CD4-positive, alpha-beta T cell treated with Interleukin-21 for 1 hour (primary cell): Measurements from ENCODE around the gene CXCR3.
"Not testable (repeated sequence)": the region's sequence is repeated elsewhere in the genome, so short reads cannot be mapped to it uniquely, and the experiment has no call there.

Experiments used
- DNase-seq: peaks from one replicate; pipeline ENCODE4 v3.0.0-alpha.2; 2020

The CXCR3 gene

GRCh38 chrX:71636438-71637252, 18.3 kb upstream of the CXCR3 start:
- DNase-seq: no peak

DNA sequence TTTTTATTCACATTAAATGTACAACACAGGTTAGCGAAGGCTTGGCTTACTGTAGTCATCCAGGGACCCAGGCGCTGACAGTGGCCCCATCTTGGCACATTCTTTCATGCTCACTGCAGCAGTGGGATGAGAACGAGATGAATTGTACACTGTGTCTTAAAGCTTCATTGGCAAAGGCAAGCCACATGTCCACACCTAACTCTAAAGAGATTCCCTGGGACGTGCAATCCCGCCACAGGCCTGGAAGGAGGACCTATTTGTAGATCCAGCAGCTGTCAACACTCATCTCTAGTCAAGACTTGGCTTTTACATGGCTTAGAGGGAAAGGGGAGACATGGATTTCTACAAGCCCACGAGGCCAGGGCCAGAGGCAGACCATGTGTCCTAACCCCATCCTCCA, 16.1 kb upstream of the CXCR3 start:
- no peak for DNase-seq

GRCh38 chrX:71632923-71633657, 14.8 kb upstream of the CXCR3 start:
- no peak for DNase-seq

DNA sequence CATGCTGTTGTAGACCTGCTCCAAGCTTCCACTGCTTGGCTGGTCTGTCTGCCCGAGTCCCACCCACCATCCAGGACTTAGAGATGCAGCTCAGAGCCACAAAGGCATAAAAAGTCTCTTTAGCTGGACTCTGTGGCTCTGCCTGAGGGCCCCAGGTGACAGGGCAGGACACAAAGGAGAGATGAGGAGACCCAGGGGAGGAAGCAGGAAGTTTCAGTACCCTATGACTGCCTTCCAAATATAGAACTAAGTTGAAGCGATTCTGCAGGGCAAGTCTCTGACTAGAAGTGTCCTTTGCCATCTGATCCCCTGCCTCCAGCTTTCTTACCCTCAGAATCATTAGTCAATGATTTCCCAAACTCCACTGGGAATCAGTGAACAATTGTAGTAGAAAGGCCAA, 11.2 kb upstream of the CXCR3 start:
- DNase-seq: no peak

GRCh38 chrX:71627588-71628404, 9.5 kb upstream of the CXCR3 start:
- DNase-seq: no peak

- no peak for DNase-seq
These were observed 8.3 kb upstream of the CXCR3 start for GRCh38 chrX:71626576-71626975.

GRCh38 chrX:71625471-71625870, 7.2 kb upstream of the CXCR3 start:
- DNase-seq: no peak

DNA sequence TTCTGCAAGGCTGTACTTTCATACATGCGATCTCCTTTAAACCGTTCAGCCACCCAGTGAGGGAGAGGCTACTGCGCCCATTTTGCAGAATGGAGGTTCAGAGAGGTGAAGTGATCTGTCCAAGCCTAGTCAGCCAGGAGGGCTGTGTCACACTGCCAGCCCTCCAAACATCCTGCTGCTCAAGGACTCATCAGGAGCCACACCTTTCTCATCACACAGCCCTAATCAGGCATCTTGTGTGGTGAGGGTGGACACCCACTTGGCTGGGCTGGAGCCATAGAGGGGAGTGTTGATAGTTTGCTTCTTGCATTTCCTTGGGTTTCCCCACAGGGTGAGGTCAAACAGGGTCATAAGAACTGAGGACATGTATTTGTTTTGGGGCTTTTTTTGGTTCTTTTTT, 5.4 kb upstream of the CXCR3 start:
- peak; percentile 40 for DNase-seq

DNA sequence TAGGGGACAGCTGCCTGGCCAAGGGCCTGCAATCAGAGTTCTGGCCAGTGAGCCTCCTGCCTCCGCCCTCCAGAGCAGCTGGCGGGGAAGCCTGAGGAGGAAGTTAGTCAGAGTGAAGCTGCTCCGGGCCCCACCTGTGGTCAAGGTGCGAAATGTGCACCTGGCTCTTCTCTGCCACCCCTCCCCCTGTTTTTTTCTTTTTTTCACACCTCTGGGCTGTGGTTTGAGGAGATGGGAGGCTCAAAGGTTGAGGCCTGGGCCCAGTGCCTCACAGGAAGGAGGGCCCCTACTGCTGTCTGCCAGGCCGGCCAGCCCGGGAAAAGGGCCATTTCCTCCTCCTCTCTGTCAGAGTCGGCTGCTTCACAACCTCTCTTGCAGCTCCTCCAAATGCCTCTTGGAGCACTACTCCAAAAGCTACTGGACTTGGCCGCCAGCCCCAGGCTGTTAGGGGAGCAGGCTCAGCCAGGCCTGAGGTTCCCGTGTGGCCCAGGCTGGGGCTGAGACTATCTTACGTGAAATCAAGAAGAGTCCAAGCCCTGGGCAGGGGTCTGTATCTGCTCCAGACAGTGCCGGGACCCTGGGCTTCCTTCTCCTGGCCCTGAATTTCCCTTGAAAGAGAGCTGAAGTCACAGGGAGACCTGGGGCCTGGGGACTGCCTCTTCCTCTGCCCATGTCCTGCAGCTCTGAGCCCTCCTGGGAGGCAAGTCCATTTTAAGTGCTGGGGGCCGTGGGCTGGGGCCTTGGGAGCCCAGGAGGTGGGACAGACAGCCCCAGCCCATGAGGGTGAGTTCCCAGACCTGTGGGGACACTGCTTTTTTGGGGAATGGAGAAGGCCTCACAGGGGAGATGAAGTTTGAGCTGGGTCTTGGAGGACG, 4.5 kb upstream of the CXCR3 start:
- DNase-seq: peak; percentile 85

- no peak for DNase-seq
These were observed 3.8 kb upstream of the CXCR3 start for GRCh38 chrX:71622032-71622575.

DNA sequence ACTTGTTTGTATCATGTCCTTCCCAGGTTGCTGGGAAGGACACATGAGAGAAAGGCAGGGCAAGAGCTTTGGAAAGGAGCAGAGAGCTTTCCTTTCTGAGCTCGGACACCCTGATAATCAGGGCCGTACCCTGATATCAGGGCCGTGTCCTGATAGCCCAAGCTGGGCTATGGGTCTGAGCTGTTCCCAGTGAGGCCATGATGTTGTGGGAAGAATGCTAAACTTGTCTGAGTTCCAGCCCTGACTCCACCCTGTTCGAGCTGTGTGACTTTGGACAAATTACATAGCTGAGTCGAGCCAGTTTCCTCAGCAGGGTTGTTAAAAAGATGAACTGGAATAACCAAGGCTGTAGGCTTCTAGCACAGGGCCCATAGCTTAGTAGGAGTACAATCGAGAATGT, 3.3 kb upstream of the CXCR3 start:
- DNase-seq: no peak

DNA sequence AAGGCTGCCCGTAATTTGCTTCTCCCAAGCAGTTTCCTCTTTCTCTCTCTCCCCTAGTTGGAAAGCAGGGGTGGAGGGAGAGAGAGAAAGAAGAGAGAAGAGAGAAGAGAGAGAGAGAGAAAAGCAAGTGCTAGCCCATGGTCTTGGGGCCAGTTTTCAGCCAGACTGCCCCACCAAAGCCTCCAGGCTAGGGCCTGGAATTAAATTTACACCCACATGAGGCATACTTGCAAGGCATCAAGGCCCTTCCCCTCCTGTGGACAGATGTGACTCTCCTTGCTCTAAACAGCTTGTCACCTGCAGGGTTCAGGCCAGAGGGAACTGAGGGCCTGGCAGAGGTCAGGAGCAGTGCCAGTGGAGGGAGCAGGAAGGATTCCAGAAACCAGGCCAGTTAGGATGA, 1.7 kb upstream of the CXCR3 start:
- no peak for DNase-seq

DNA sequence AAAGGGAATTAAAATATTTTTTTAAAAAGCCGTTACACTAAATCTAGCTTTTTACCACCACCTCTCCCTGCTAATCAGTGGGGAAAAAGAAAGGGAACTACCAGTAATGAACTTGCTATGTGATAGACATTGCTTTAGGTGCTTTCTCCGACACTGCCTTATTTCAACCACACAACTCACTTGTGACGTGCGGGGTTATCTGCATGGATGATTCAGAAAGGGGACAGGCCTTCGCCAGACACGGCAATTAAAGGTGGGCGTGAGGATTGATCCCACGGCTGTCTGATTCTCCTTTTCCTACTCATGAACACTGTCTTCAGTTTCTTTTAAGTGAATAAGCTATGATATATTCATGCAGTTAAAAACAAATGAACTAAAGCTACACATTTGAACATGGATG, 882 bp upstream of the CXCR3 start:
- peak; percentile 55 for DNase-seq

DNA sequence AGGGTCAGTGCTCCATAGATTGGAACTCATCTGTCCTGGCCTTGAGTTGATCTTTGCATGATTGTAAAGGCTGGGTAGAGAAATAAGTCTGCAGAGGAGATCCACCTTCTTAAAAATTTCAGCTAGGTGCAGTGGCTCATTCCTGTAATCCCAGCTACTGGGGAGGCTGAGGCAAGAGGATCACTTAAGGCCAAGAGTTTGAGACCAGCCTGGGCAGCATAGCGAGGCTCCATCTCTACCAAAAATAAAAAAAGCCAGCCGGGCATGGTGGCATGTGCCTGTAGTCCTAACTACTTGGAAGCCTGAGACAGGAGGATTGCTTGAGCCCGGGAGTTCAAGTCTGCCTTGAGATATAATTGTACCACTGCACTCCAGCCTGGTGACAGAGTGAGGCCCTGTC, 476 bp upstream of the CXCR3 start:
- DNase-seq: no peak

GRCh38 chrX:71617742-71618141, 569 bp downstream of the CXCR3 start:
- no peak for DNase-seq

DNA sequence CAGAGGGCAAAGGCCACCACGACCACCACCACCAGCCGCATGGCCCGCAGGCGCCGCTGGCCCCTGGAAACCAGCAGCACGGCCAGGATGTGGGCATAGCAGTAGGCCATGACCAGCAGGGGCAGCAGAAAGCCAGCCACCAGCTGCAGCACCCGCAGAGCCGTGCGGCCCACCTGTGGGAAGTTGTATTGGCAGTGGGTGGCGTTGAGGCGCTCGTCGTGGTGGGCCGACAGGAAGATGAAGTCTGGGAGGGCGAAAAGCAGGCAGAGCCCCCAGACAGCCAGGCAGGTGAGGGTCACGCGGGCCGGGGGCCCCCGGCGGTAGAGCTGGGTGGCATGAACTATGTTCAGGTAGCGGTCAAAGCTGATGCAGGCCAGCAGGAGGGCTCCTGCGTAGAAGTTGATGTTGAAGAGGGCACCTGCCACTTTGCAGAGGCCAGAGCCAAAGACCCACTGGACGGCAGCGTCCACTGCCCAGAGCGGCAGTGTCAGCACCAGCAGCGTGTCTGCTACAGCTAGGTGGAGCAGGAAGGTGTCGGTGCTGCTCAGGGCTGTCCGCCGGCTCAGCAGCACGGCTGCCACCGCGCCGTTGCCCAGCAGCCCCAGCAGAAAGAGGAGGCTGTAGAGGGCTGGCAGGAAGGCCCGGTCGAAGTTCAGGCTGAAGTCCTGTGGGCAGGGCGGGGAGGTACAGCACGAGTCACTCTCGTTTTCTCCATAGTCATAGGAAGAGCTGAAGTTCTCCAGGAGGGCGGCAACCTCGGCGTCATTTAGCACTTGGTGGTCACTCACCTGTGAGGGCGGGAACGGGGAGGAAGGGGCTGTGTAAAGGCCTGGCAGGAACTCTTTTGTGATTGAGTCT, 1.4 kb downstream of the CXCR3 start:
- peak; percentile 41 for DNase-seq

DNA sequence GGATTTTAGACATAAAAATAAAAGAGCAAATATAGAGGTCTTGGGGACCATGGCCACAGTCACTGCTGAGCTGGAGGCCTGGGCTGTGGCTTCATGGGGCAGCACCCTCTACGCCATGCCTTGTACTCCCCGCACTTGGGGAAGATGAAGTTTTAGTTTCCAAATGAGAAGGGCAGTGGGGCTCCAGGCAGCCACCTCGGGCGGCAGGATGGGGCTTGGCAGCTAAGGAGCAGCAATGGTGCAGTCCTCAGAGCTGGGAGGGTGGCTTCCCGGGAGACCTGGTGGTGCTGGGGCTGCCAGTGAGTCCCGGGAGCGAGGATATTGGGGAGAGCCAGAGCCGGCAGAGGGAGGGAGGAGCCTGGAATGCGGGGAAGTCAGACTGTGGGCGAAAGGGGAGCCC, 2.4 kb downstream of the CXCR3 start:
- DNase-seq: no peak

DNA sequence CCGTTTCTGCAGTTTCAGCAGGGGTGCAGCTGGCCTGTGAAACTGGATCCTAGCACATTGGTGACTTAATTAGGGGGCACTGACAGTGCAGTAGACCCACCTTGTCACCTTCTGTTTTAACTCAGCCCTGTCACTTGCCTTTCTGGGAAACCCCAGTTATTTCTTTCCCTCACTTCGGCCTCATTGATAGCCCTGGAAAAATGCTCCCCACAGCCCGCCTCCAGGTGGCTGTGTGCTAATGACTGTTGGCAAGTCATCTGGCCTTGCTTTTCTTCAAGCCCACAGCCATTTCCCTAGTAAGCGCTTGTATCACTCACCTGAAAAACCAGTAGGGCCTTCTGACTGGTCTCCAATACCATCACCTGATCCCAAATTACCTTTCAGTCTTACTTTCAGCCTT, 3.3 kb downstream of the CXCR3 start:
- DNase-seq: no peak

- no peak for DNase-seq
These were observed 6.1 kb downstream of the CXCR3 start for GRCh38 chrX:71612256-71612655.

DNA sequence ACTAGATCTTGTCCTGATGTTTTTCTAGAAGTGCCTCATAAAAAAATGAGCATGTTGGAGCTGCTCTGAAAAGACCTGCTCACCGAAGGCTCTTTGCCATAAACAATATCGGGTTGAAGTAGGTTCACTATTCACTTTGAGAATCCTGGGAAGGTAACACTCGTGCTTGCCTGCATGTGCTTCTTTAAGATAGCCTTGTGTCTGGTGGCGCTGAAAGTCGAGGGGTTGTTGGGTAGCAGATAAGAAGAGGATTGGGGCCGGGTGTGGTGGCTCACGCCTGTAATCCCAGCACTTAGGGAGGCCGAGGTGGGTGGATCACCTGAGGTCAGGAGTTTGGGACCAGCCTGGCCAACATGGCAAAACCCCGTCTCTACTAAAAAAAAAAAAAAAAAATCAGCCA, 6.6 kb downstream of the CXCR3 start:
- not testable (repeated sequence) for DNase-seq

DNA sequence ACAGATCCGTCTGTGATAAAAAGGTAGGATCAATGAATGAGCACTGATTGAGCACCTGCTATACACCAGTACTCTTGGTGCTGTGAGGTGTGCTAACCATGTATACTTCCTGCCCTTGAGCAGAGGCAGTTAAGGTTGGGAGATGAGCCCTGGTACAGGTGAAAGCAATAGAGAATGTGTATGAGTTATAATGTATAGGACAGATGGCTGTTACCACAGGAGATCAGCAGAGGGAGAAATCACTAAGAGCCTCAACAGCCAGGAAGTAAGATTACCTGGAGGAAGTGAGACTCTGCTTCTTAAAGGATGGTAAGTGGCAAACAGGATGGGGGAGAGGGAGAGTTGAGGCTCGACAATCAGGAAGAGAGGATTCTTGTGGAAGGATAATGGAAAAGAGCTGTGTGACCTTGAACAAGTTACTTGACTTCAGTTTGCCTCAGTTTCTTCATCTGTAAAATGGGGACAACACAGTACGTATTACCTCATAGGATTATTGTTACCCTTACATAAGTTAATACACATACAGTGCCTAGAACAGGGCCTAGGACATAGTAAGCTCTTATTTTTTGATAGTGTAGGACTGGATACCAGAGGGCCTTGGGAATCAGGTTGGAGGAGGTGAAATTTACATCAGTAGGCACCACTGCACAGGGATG, 9.1 kb downstream of the CXCR3 start:
- DNase-seq: no peak
